Peyer's patch (tissue), 4 donors: ENCODE results near the gene RCSD1.

Source experiments
- POLR2A ChIP-seq, 2 donors: fragments of 450-650 bp; IDR thresholded peaks; one replicate each; pipeline ENCODE4 v1.5.1; 2017; ENCODE audit warnings: antibody characterized with exemption in 2 of 2, mild to moderate bottlenecking in 2 of 2, moderate library complexity in 2 of 2
- TF ChIP-seq, protein P1 (sequence below), 6 experiments: fragments of 450-650 bp in 4 of 6; fragments of 200-600 bp in 2 of 6; sonication (generic) in 1 of 6; IDR thresholded peaks; one replicate each; pipeline ENCODE4 v1.5.1; 2017 to 2019; ENCODE audit warnings: antibody characterized with exemption in 6 of 6, mild to moderate bottlenecking in 3 of 6, moderate library complexity in 1 of 6

GRCh38 chr1:167628741-167629515 lies 1.1 kb upstream of the RCSD1 start:
- TF ChIP-seq, protein P1, sequence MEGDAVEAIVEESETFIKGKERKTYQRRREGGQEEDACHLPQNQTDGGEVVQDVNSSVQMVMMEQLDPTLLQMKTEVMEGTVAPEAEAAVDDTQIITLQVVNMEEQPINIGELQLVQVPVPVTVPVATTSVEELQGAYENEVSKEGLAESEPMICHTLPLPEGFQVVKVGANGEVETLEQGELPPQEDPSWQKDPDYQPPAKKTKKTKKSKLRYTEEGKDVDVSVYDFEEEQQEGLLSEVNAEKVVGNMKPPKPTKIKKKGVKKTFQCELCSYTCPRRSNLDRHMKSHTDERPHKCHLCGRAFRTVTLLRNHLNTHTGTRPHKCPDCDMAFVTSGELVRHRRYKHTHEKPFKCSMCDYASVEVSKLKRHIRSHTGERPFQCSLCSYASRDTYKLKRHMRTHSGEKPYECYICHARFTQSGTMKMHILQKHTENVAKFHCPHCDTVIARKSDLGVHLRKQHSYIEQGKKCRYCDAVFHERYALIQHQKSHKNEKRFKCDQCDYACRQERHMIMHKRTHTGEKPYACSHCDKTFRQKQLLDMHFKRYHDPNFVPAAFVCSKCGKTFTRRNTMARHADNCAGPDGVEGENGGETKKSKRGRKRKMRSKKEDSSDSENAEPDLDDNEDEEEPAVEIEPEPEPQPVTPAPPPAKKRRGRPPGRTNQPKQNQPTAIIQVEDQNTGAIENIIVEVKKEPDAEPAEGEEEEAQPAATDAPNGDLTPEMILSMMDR (IDR thresholded peaks at IDR 0.05) = no peak
- no peak for TF ChIP-seq POLR2A (IDR thresholded peaks at IDR 0.05)
